AG04450 (cell line): ENCODE measurements around the gene EFHC2. TPM values are rescaled to one million over a fixed set of nuclear protein-coding genes. Genes with fewer than 3 reads are reported as not detected.

Experiments used
- CTCF ChIA-PET: fragments of 300-600, 350-600 bp; formaldehyde crosslinking; extraction: SDS; loops from one replicate; lab custom pipeline; 2022; ENCODE audit warnings: antibody characterized with exemption, inconsistent platforms; lab: Charles Lee
- POLR2A ChIA-PET: fragments of 350-600 bp; formaldehyde crosslinking; extraction: SDS; loops from one replicate; lab custom pipeline; 2021; ENCODE audit warnings: antibody characterized with exemption, inconsistent platforms; lab: Yijun Ruan, JAX
- DNase-seq: peaks from one replicate; pipeline ENCODE4 v3.0.0-alpha.2; 2011; ENCODE audit warnings: low read depth, low spot score
- H3K27ac ChIP-seq: one replicate; pipeline ENCODE4 v1.5.1; 2012; ENCODE audit warnings: low read depth, low read length, control low read depth
- H3K27me3 ChIP-seq: one replicate; pipeline ENCODE4 v1.6.0; 2012; ENCODE audit warnings: low read length; ENCODE audit not compliant: control insufficient read depth, insufficient read depth
- H3K4me3 ChIP-seq: 2 replicates; pipeline ENCODE4 v1.5.1; 2011; ENCODE audit warnings: mild to moderate bottlenecking, low read depth, low read length, control low read depth
- H3K9me3 ChIP-seq: 2 replicates; pipeline ENCODE4 v1.5.1; 2012; ENCODE audit warnings: low read length; ENCODE audit not compliant: control insufficient read depth, insufficient read depth
- CTCF ChIP-seq: IDR thresholded peaks from 2 replicates; pipeline ENCODE4 v1.5.1; 2011; ENCODE audit warnings: low read depth, low read length, control low read depth, inconsistent platforms
- polyA plus RNA-seq: library from polyadenylated mRNA; depleted of rRNA; stranded (reverse); fragments of >200 nt; gene quantifications from 2 replicates; pipeline ENCODE4 v1.2.3, GENCODE V29; 2011

Gene EFHC2
- polyA plus RNA-seq, 1 experiment = 0.42 TPM

DNA sequence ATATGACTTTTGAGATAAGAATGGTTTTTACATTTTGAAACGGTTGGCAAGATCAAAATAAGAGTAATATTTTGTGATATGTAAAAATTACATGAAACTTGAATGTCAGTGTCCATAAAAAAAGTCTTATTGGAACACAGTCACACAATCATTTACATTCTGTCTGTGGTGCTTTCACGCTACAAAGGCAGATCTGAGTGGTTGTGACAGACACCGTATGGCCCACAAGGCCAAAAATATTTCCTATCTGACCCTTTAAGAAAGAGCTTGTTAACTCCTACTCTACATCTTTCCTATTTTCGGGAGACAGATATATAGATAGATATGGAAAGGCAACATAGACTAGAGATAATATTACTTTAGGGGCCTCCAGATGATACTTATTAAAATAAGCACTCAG lies 101.9 kb downstream of the EFHC2 start:
- Histone ChIP-seq H3K27me3 (no peaks in the 10 kb centered on the region), H3K9me3 (no peaks in the 10 kb centered on the region), H3K27ac (no peak overlapping the region), H3K4me3 (no peak overlapping the region)
- ChIA-PET POLR2A (no interaction called here), CTCF (interaction anchor here (5.6 kb wide), 1 partner anchor 283 kb away, joined by 82 read pairs; no protein-coding TSS in a partner anchor)
- DNase-seq = no peak
- TF ChIP-seq CTCF = no peak

DNA sequence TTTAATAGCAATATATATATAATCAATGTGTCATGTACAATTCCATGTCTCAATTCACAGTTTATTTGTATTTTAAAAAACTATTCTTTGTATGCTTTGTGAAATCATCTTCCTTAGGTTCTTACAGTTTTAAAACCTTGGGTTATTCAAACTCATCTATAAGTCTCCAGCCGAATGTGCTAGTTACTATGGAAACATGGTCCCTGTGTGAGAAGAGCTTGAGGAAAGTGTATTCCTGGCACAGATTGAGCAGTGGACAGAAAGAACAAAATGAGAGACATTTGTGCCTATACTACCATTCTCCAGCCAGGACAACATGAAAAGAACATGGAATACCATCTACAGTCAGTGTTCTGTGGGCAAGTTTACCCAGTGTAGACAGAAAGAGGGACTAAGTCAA lies 103.4 kb downstream of the EFHC2 start:
- H3K27ac ChIP-seq = no peak overlapping the region
- POLR2A ChIA-PET = no interaction called here
- no peak for DNase-seq
- no peaks in the 10 kb centered on the region for H3K27me3 ChIP-seq
- TF ChIP-seq CTCF = no peak
- CTCF ChIA-PET = no interaction called here
- no peaks in the 10 kb centered on the region for H3K9me3 ChIP-seq
- no peak overlapping the region for H3K4me3 ChIP-seq

GRCh38 chrX:44239036-44239435 lies 104.4 kb downstream of the EFHC2 start:
- Histone ChIP-seq H3K9me3 (no peaks in the 10 kb centered on the region), H3K4me3 (no peak overlapping the region), H3K27me3 (no peaks in the 10 kb centered on the region), H3K27ac (no peak overlapping the region)
- ChIA-PET POLR2A (no interaction called here), CTCF (no interaction called here)
- no peak for DNase-seq
- no peak for TF ChIP-seq CTCF

- H3K27ac ChIP-seq = no peak overlapping the region
- no peaks in the 10 kb centered on the region for H3K27me3 ChIP-seq
- TF ChIP-seq CTCF = no peak
- no peak overlapping the region for H3K4me3 ChIP-seq
- no peaks in the 10 kb centered on the region for H3K9me3 ChIP-seq
- ChIA-PET CTCF (no interaction called here), POLR2A (no interaction called here)
- DNase-seq = no peak
Measured at GRCh38 chrX:44235534-44235933, 107.9 kb downstream of the EFHC2 start.

- no peak for TF ChIP-seq CTCF
- no peak for DNase-seq
- H3K9me3 ChIP-seq = no peaks in the 10 kb centered on the region
- ChIA-PET POLR2A (no interaction called here), CTCF (no interaction called here)
- H3K27me3 ChIP-seq = no peaks in the 10 kb centered on the region
- no peak overlapping the region for H3K4me3 ChIP-seq
- H3K27ac ChIP-seq = no peak overlapping the region
Measured at GRCh38 chrX:44234541-44234940, 108.9 kb downstream of the EFHC2 start.
